NCI-H1048 (cell line): ENCODE data around the gene GDAP1L1.

Experiments used
- DNase-seq: peaks from one replicate; lab custom pipeline; 2025; lab: John Stamatoyannopoulos, UW

The GDAP1L1 gene

GRCh38 chr20:44247131-44247571 lies at the start of gene GDAP1L1:
GDAP1L1 (plus strand) TSS chr20:44247308; CDS start chr20:44247335, 27 bp downstream.
- DNase-seq: no peak

- DNase-seq: no peak
Measured at GRCh38 chr20:44198872-44199271, 48.2 kb upstream of the GDAP1L1 start.

GRCh38 chr20:44199877-44200276 lies 47.2 kb upstream of the GDAP1L1 start:
- no peak for DNase-seq

- no peak for DNase-seq
Measured at GRCh38 chr20:44200371-44200770, 46.7 kb upstream of the GDAP1L1 start.

- DNase-seq: no peak
Measured at GRCh38 chr20:44200983-44201382, 46.1 kb upstream of the GDAP1L1 start.

GRCh38 chr20:44203161-44203560 lies 43.9 kb upstream of the GDAP1L1 start:
- DNase-seq: no peak

GRCh38 chr20:44204156-44204831 lies 42.8 kb upstream of the GDAP1L1 start:
- no peak for DNase-seq

GRCh38 chr20:44204832-44205215 lies 42.3 kb upstream of the GDAP1L1 start:
- no peak for DNase-seq

- no peak for DNase-seq
Measured at GRCh38 chr20:44206132-44206531, 41.0 kb upstream of the GDAP1L1 start.

GRCh38 chr20:44207126-44207723 lies 39.9 kb upstream of the GDAP1L1 start:
- DNase-seq: no peak

GRCh38 chr20:44208165-44208564 lies 38.9 kb upstream of the GDAP1L1 start:
- DNase-seq: no peak

- no peak for DNase-seq
Measured at GRCh38 chr20:44208770-44209169, 38.3 kb upstream of the GDAP1L1 start.

GRCh38 chr20:44209686-44210405 lies 37.3 kb upstream of the GDAP1L1 start:
- no peak for DNase-seq

- DNase-seq: peak; percentile 94
Measured at GRCh38 chr20:44210406-44211176, 36.5 kb upstream of the GDAP1L1 start, which contains the start of gene OSER1. OSER1 (minus strand) TSS chr20:44210771; CDS start chr20:44206957, 3,814 bp downstream.

- no peak for DNase-seq
Measured at GRCh38 chr20:44211177-44212039, 35.7 kb upstream of the GDAP1L1 start.

GRCh38 chr20:44212792-44213191 lies 34.3 kb upstream of the GDAP1L1 start:
- no peak for DNase-seq

- no peak for DNase-seq
Measured at GRCh38 chr20:44215125-44215524, 32.0 kb upstream of the GDAP1L1 start.

GRCh38 chr20:44217342-44218092 lies 29.6 kb upstream of the GDAP1L1 start:
- peak; percentile 37 for DNase-seq

GRCh38 chr20:44218446-44218845 lies 28.7 kb upstream of the GDAP1L1 start:
- DNase-seq: no peak

- no peak for DNase-seq
Measured at GRCh38 chr20:44219170-44219730, 27.9 kb upstream of the GDAP1L1 start.
